Stomach (tissue), 9 donors: ENCODE results near the gene PDK2. TPM values are rescaled to one million over a fixed set of nuclear protein-coding genes. Genes with fewer than 3 reads are reported as not detected.

Source experiments
- DNase-seq, 2 donors: peaks; one replicate each; pipeline versions ENCODE4 v3.0.0 to v3.0.0-alpha.2; 2013 to 2019
- H3K27ac ChIP-seq, 5 donors: fragments of 200-600 bp in 4 of 5; sonication (generic) in 4 of 5; one replicate each; pipeline ENCODE4 v1.5.1; 2013 to 2019; ENCODE audit warnings: mild to moderate bottlenecking in 1 of 5, moderate library complexity in 1 of 5
- H3K27me3 ChIP-seq, 3 donors: fragments of 200-600 bp; sonication (generic); one replicate each; pipeline ENCODE4 v1.5.1; 2017 to 2019; ENCODE audit warnings: mixed run types in 1 of 3
- H3K36me3 ChIP-seq, 4 donors: fragments of 200-600 bp; sonication (generic); 1 replicate in 3 of 4; 2 replicates in 1 of 4; pipeline ENCODE4 v1.5.1; 2016 to 2019
- H3K4me1 ChIP-seq, 4 donors: fragments of 200-600 bp; sonication (generic); one replicate each; pipeline ENCODE4 v1.5.1; 2016 to 2019
- H3K4me3 ChIP-seq, 4 donors: fragments of 200-600 bp; sonication (generic) in 3 of 4; one replicate each; pipeline ENCODE4 v1.5.1; 2016 to 2019; ENCODE audit warnings: mild to moderate bottlenecking in 1 of 4
- H3K9me3 ChIP-seq, 4 donors: fragments of 200-600 bp; sonication (generic); one replicate each; pipeline ENCODE4 v1.5.1; 2016 to 2019
- EP300 ChIP-seq: sonication (generic); formaldehyde crosslinking; IDR thresholded peaks from one replicate; pipeline ENCODE4 v1.6.1; 2017; ENCODE audit warnings: antibody characterized with exemption
- POLR2A ChIP-seq, 4 donors: fragments of 450-650 bp; IDR thresholded peaks; one replicate each; pipeline ENCODE4 v1.6.1; 2016; ENCODE audit warnings: antibody characterized with exemption in 4 of 4, control low read depth in 2 of 4, mild to moderate bottlenecking in 1 of 4, moderate library complexity in 1 of 4
- POLR2AphosphoS5 ChIP-seq, 3 donors: sonication (generic); formaldehyde crosslinking; IDR thresholded peaks; one replicate each; pipeline ENCODE4 v1.6.1; 2016; ENCODE audit warnings: antibody characterized with exemption in 3 of 3
- WGBS, 5 donors: extraction: QIAGEN DNeasy Blood & Tissue Kit in 3 of 5; methylation state at CpG; one replicate each; pipeline versions ENCODE4 v1.1.5 to v1.1.7; 2013 to 2018; 5-methylcytosine and 5-hydroxymethylcytosine counted together
- intact Hi-C: fragments of 100-400 bp; cut with DNase I; formaldehyde crosslinking; loops from one replicate; pipeline ENCODE4 v1.15.1; 2023; ENCODE audit warnings: low total_unique reads
- polyA plus RNA-seq, 3 donors: library from polyadenylated mRNA; stranded (reverse); fragments of 200-250 nt; gene quantifications; one replicate each; pipeline ENCODE4 v1.2.3, GENCODE V29; 2013
- total RNA-seq, 5 donors: library from RNA; depleted of rRNA; stranded (reverse); fragments of >200 nt; gene quantifications; one replicate each; pipeline versions ENCODE4 v1.1.0 to v1.2.3, GENCODE V29; 2014 to 2016
- TF ChIP-seq, protein P1 (sequence below), 7 experiments: fragments of 450-650 bp in 4 of 7; fragments of 200-600 bp in 3 of 7; sonication (generic) in 3 of 7; IDR thresholded peaks; one replicate each; pipeline ENCODE4 v1.5.1; 2016 to 2019; ENCODE audit warnings: antibody characterized with exemption in 7 of 7, control low read depth in 2 of 7, mild to moderate bottlenecking in 1 of 7
- donor health status: healthy with polysubstance abuse.
- donor health status: Bipolar disorder and iron deficiency.
- donor health status: healthy.

The PDK2 gene
- total and polyA plus RNA-seq, 8 donors = 4.6 to 255 (median 20.4) TPM

- WGBS, 5 donors = 63 to 77% (median 66%) methylated on average over 8 to 17 of the region's 17 CpGs
- intact Hi-C loops = no loop called here
- no peak for DNase-seq
Measured at GRCh38 chr17:50112694-50113093, 17.5 kb downstream of the PDK2 start.

DNA sequence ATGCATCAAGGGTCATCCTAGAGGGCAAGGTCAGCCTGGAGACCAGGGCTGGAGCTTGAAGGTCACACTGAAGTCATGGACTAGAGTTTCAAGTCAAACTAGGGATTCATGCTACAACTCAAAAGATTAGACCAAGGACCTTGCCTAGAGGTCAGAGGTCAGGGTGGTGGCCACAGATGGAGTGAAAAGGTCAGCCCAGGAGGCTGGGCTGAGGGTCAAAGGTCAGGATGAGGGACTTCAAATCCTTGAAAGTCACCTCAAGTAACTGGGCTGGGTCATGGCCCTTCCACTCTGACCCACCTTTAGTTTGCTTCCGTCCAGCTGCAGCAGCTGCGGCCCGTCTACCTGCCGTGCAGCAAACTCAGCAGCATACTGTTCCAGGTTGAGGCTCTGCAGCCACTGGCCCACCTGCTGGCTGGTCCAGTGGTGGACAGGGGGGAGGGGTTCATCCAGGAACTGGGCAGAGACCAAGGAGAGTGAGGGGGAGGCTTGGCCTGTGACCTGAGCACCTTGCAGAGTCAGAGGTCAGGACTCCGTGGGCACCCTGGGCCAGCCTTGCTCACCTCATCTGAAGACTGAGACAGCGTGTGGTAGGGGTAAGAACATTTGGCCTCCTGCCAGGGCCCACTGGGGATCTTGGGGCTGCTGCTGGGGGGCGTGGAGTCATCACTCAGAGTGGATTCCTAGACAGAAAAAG lies 18.6 kb downstream of the PDK2 start:
- peaks cover 39 to 60% (median 47%) of the 10 kb centered on the region in 4 donors for H3K4me1 ChIP-seq
- H3K27ac ChIP-seq = peak overlapping the region in 1 of 5 donors; percentile 82
- H3K27me3 ChIP-seq = peaks cover 0 to 28% (median 10%) of the 10 kb centered on the region in 3 donors
- H3K4me3 ChIP-seq = no peak overlapping the region
- peaks cover 6 to 28% (median 26%) of the 10 kb centered on the region in 4 donors for H3K36me3 ChIP-seq
- H3K9me3 ChIP-seq = no peaks in the 10 kb centered on the region
- no peak for TF ChIP-seq EP300
- no peak for DNase-seq
- WGBS, 5 donors = 60 to 78% (median 73%) methylated on average over 7 of the region's 7 CpGs
- intact Hi-C loops = no loop called here

More at GRCh38 chr17:50112694-50113093, 17.5 kb downstream of the PDK2 start:
- TF ChIP-seq, protein P1, sequence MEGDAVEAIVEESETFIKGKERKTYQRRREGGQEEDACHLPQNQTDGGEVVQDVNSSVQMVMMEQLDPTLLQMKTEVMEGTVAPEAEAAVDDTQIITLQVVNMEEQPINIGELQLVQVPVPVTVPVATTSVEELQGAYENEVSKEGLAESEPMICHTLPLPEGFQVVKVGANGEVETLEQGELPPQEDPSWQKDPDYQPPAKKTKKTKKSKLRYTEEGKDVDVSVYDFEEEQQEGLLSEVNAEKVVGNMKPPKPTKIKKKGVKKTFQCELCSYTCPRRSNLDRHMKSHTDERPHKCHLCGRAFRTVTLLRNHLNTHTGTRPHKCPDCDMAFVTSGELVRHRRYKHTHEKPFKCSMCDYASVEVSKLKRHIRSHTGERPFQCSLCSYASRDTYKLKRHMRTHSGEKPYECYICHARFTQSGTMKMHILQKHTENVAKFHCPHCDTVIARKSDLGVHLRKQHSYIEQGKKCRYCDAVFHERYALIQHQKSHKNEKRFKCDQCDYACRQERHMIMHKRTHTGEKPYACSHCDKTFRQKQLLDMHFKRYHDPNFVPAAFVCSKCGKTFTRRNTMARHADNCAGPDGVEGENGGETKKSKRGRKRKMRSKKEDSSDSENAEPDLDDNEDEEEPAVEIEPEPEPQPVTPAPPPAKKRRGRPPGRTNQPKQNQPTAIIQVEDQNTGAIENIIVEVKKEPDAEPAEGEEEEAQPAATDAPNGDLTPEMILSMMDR (IDR thresholded peaks at IDR 0.05) = peak in 1 of 7 experiments; percentile 4
- TF ChIP-seq POLR2A (IDR thresholded peaks at IDR 0.05) = no peak
- Histone ChIP-seq H3K4me3 (no peak overlapping the region), H3K27ac (peak overlapping the region in 4 of 5 donors; percentile 71 to 82 (median 76)), H3K27me3 (peaks cover 0 to 21% (median 5%) of the 10 kb centered on the region in 3 donors), H3K36me3 (peaks cover 16 to 38% (median 37%) of the 10 kb centered on the region in 4 donors), H3K9me3 (no peaks in the 10 kb centered on the region), H3K4me1 (peaks cover 35 to 53% (median 41%) of the 10 kb centered on the region in 4 donors)

DNA sequence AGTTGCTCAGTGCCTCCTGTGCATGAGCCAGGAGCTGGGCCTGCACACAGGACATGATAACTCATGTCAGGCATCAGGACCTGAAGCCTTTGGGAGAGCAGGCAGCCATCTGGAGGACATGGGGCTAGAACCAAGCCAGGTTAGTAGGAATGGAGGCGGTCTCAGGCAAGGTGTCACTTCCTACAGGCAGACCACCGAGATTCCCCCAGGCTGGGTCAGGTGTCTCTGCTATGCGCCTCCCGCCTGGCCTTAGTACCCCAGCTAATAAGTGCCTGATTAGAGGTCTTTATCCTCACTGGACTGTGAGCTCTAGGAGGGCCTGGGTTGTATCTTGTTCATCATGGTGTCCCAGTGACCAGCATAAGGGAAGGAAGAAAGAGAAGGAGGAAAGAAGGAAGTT lies 19.2 kb downstream of the PDK2 start:
- Histone ChIP-seq H3K9me3 (no peaks in the 10 kb centered on the region), H3K27me3 (peaks cover 0 to 33% (median 10%) of the 10 kb centered on the region in 3 donors), H3K36me3 (peaks cover 0 to 21% (median 20%) of the 10 kb centered on the region in 4 donors), H3K4me1 (peaks cover 39 to 60% (median 47%) of the 10 kb centered on the region in 4 donors), H3K27ac (no peak overlapping the region), H3K4me3 (no peak overlapping the region)
- no peak for TF ChIP-seq POLR2AphosphoS5 (IDR thresholded peaks at IDR 0.05)
- WGBS, 5 donors = 71 to 87% (median 80%) methylated on average over 2 to 4 of the region's 4 CpGs
- intact Hi-C loops = no loop called here
- DNase-seq = no peak

GRCh38 chr17:50114849-50115357 lies 19.8 kb downstream of the PDK2 start:
- H3K27me3 ChIP-seq = peaks cover 0 to 33% (median 10%) of the 10 kb centered on the region in 3 donors
- TF ChIP-seq, protein P1 (IDR thresholded peaks at IDR 0.05) = peak in 5 of 7 experiments; percentile 18 to 43 (median 29)
- TF ChIP-seq POLR2A (IDR thresholded peaks at IDR 0.05) = no peak
- peak; percentile 45 to 75 for DNase-seq
- peaks cover 0 to 16% (median 14%) of the 10 kb centered on the region in 4 donors for H3K36me3 ChIP-seq
- 13 to 22% (median 19%) methylated on average over 6 of the region's 6 CpGs for WGBS, 5 donors
- no peak overlapping the region for H3K4me3 ChIP-seq
- H3K4me1 ChIP-seq = peaks cover 39 to 60% (median 47%) of the 10 kb centered on the region in 4 donors
- H3K27ac ChIP-seq = no peak overlapping the region
- no peaks in the 10 kb centered on the region for H3K9me3 ChIP-seq
- intact Hi-C loops = no loop called here

DNA sequence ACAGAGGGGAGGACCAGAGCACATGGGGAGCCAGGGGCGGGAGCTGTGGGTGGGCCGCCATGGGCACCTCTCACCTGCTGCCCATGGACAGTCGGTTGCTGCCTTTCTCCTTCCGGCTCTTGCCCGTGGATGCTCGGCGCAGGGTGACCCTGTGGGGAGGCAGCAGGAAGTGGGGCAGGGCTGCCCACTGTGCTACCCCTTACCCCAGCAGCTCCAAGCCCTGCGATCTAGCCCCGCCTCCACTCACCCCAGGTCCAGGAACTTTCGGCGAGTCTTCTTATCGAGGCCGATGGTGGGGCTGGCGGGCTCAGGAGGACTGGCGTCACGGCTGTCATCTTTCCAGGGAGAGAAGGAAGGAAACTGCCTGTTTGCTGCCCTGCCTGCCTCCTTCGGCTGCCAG lies 20.6 kb downstream of the PDK2 start:
- Histone ChIP-seq H3K27me3 (peaks cover 0 to 33% (median 10%) of the 10 kb centered on the region in 3 donors), H3K9me3 (no peaks in the 10 kb centered on the region), H3K36me3 (peaks cover 0 to 8% (median 6%) of the 10 kb centered on the region in 4 donors), H3K4me1 (peaks cover 39 to 60% (median 47%) of the 10 kb centered on the region in 4 donors), H3K27ac (no peak overlapping the region), H3K4me3 (no peak overlapping the region)
- TF ChIP-seq POLR2A (IDR thresholded peaks at IDR 0.05) (no peak), POLR2AphosphoS5 (IDR thresholded peaks at IDR 0.05) (no peak), EP300 (no peak)
- TF ChIP-seq, protein P1 (IDR thresholded peaks at IDR 0.05) = no peak
- peak in 1 of 2 donors; percentile 63 for DNase-seq
- 32 to 60% (median 50%) methylated on average over 14 to 17 of the region's 17 CpGs for WGBS, 5 donors
- intact Hi-C loops = no loop called here
